Measurements from ENCODE around the gene MAOA.
"Not testable (repeated sequence)": the region's sequence is repeated elsewhere in the genome, so short reads cannot be mapped to it uniquely, and the experiment has no call there.

- TF ChIP-seq CTCF, POLR2A (IDR thresholded peaks at IDR 0.05): not testable (repeated sequence)
These were observed 69.1 kb downstream of the MAOA start for GRCh38 chrX:43725227-43725626.
